Amygdala (tissue), 56 donors: ENCODE measurements around the gene CRYGB.
"Not testable (repeated sequence)": the region's sequence is repeated elsewhere in the genome, so short reads cannot be mapped to it uniquely, and the experiment has no call there.

Experiments
- DNase-seq, 56 donors: peaks; one replicate each; lab custom pipeline; 2025; lab: John Stamatoyannopoulos, UW

CRYGB gene

GRCh38 chr2:208150956-208151355 is 5.0 kb upstream of the CRYGB start:
- DNase-seq: no peak

GRCh38 chr2:208150094-208150493 is 4.1 kb upstream of the CRYGB start:
- no peak for DNase-seq

GRCh38 chr2:208148803-208149202 is 2.8 kb upstream of the CRYGB start:
- DNase-seq: no peak

- DNase-seq: no peak
Observed at GRCh38 chr2:208147759-208148158, 1.8 kb upstream of the CRYGB start.

- no peak for DNase-seq
Observed at GRCh38 chr2:208147008-208147407, 1.1 kb upstream of the CRYGB start.

GRCh38 chr2:208142925-208143799 is 2.8 kb downstream of the CRYGB start:
- no peak for DNase-seq

- DNase-seq: no peak
Observed at GRCh38 chr2:208142240-208142924, 3.6 kb downstream of the CRYGB start.

GRCh38 chr2:208139447-208139846 is 6.5 kb downstream of the CRYGB start:
- no peak for DNase-seq

GRCh38 chr2:208138334-208138733 is 7.6 kb downstream of the CRYGB start:
- DNase-seq: not testable (repeated sequence)

GRCh38 chr2:208136716-208137094 is 9.3 kb downstream of the CRYGB start:
- no peak for DNase-seq

GRCh38 chr2:208135794-208136715 is 9.9 kb downstream of the CRYGB start:
- no peak for DNase-seq

- DNase-seq: no peak
Observed at GRCh38 chr2:208134928-208135586, 10.9 kb downstream of the CRYGB start.

GRCh38 chr2:208130712-208131110 is 15.2 kb downstream of the CRYGB start:
- DNase-seq: no peak

GRCh38 chr2:208129744-208130711 is 15.9 kb downstream of the CRYGB start, which contains the start of gene CRYGC:
Gene CRYGC (minus strand): TSS chr2:208129828. CDS start chr2:208129792, 36 bp downstream.
- DNase-seq: no peak

GRCh38 chr2:208128136-208128535 is 17.8 kb downstream of the CRYGB start:
- DNase-seq: no peak

- no peak for DNase-seq
Observed at GRCh38 chr2:208127090-208127489, 18.9 kb downstream of the CRYGB start.

GRCh38 chr2:208125251-208125650 is 20.7 kb downstream of the CRYGB start:
- DNase-seq: no peak

GRCh38 chr2:208124013-208124715 is 21.8 kb downstream of the CRYGB start, which contains the start of gene CRYGD:
Gene CRYGD (minus strand): TSS chr2:208124524. CDS start chr2:208124473, 51 bp downstream.
- peak in 9 of 56 donors; percentile 2 to 39 (median 12) for DNase-seq
